Fibroblast of pulmonary artery (primary cell): Measurements from ENCODE around the gene CAMK2G.
"Not testable (repeated sequence)": the region's sequence is repeated elsewhere in the genome, so short reads cannot be mapped to it uniquely, and the experiment has no call there.

ENCODE experiments used
- DNase-seq: peaks from one replicate; pipeline ENCODE4 v3.0.0-alpha.2; 2010; ENCODE audit warnings: low read depth
- H3K4me3 ChIP-seq: replicated peaks from 2 replicates; pipeline ENCODE4 v1.5.1; 2011; ENCODE audit warnings: low read depth, mild to moderate bottlenecking, control low read depth, low read length, moderate library complexity
- TF ChIP-seq, protein P1 (sequence below): IDR thresholded peaks from 2 replicates; pipeline ENCODE4 v1.5.1; 2011; ENCODE audit warnings: mild to moderate bottlenecking, control low read depth, low read length, inconsistent platforms; ENCODE audit errors: missing control alignments

Gene CAMK2G

DNA sequence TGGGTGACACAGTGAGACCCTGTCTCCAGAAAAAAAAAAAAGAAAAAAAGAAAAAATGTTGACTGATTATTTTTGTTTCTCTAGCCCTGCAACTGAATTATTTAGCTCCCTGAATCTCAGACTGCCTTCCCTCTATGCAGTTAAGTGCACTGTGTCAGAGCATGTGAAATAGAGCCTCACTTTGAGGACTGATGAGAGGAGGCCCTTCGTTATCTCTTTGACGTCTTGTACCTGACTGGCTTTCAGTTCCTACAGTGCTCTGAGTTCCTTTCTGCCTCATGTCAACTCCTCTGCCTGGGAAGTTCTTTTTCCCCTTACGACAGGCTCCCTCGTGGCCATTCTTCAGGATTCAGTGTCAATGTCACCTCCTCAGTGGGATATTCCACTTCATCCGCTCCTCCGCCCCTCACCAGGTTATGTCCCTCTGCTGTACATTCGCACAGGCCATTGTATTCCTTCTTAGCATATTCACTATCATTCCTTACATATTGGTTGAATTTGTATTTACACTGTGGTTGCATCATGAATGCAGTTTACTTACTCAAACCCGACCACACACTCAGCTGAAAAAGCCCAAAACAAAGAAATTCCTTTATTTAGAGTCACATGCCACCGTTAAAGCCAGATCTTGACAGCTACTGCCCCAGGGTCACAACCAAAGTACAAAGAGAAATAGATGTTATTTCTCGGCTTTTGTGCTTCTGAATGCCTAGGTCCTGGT, 18.1 kb upstream of the CAMK2G start:
- TF ChIP-seq, protein P1, sequence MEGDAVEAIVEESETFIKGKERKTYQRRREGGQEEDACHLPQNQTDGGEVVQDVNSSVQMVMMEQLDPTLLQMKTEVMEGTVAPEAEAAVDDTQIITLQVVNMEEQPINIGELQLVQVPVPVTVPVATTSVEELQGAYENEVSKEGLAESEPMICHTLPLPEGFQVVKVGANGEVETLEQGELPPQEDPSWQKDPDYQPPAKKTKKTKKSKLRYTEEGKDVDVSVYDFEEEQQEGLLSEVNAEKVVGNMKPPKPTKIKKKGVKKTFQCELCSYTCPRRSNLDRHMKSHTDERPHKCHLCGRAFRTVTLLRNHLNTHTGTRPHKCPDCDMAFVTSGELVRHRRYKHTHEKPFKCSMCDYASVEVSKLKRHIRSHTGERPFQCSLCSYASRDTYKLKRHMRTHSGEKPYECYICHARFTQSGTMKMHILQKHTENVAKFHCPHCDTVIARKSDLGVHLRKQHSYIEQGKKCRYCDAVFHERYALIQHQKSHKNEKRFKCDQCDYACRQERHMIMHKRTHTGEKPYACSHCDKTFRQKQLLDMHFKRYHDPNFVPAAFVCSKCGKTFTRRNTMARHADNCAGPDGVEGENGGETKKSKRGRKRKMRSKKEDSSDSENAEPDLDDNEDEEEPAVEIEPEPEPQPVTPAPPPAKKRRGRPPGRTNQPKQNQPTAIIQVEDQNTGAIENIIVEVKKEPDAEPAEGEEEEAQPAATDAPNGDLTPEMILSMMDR: no peak
- peak; percentile 56 for DNase-seq
- H3K4me3 ChIP-seq: no peak overlapping the region

DNA sequence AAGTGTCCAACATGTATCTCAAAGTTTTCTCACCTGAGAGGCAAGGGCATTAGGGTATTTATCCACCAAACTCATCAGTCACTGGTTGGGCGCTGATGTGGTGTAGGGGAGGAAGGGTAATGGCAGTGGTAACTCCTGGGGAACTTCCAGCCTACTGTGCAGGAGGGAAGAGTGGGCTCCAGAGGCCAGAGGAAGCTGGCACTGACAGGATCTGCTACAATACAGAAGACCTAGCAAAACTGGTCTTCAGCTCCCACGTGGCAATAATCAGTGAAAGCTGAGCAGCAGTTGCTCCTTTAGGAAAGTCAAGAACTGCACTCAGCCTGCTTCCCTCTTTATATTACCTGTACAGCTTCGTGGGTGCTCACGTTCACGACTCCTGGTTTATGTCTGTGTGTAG, 17.2 kb upstream of the CAMK2G start:
- TF ChIP-seq, protein P1: no peak
- no peak overlapping the region for H3K4me3 ChIP-seq
- DNase-seq: no peak

DNA sequence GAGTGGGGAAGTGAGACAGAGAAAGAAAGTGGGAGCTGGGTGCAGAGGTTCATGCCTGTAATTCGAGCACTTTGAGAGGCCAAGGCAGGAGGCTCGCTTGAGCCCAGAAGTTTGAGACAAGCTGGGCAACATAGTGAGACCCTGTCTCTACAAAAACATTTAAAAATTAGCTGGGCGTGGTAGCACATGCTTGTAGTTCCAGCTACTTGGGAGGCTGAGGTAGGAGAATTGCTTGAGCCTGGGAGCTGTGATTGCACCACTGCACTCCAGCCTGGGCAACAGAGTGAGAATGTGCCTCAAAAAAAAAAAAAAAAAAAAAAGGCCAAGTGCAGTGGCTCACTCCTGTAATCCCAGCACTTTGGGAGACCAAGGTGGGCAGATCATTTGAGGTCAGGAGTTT, 16.5 kb upstream of the CAMK2G start:
- DNase-seq, H3K4me3 ChIP-seq: not testable (repeated sequence)

DNA sequence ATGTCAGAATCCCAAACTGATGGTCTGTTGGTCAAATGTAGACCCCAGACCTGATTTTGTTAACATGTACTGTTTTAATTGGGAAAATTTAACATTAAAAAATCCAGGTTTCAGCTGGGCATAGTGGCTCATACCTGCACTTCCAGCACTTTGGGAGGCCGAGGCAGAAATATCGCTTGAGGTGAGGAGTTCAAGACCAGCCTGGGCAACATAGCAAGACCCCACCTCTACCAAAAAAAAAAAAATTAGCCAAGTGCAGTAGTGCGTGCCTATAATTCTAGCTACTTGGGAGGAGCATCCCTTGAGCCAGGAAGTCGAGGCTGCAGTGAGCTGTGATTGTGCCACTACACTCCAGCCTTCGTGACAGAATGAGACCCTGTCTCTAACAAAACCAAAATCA, 15.9 kb upstream of the CAMK2G start:
- TF ChIP-seq, protein P1: no peak
- H3K4me3 ChIP-seq: no peak overlapping the region
- no peak for DNase-seq

DNA sequence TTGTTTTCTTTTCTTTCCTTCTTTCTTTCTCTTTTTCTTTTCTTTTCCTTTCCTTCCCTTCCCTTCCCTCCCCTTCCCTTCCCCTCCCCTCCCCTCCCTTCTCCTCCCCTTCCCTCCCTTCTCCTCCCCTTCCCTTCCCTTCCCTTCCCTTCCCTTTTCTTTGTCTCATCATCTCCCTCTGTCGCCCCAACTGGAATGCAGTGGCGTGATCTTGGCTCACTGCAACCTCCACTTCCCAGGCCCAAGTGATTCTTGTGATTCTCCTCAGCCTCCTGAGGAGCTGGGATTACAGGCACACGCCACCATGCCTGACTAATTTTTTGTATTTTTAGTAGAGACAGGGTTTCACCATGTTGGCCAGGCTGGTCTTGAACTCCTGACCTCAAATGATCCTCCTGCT, 15.1 kb upstream of the CAMK2G start:
- not testable (repeated sequence) for DNase-seq, H3K4me3 ChIP-seq

DNA sequence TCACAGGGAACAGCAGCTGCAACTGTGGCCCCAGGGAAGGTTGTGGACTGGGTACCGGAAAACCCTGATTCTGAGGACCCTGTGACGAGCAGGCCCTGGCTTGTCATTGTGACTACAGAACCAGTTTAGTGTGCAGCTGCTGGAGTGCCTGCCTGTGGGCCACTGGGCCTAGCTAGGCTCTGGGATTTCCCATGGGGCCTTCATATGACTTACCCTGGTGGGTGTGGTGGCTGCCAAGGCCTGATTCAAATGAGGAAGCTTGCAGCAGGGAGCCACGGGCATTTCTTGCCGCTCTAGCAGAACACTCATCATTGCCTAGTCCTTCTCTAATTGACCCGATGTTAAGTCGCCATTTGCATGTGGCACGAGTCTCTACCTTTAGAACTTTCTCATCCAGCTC, 14.7 kb upstream of the CAMK2G start:
- TF ChIP-seq, protein P1: no peak
- H3K4me3 ChIP-seq: no peak overlapping the region
- DNase-seq: peak; percentile 51

DNA sequence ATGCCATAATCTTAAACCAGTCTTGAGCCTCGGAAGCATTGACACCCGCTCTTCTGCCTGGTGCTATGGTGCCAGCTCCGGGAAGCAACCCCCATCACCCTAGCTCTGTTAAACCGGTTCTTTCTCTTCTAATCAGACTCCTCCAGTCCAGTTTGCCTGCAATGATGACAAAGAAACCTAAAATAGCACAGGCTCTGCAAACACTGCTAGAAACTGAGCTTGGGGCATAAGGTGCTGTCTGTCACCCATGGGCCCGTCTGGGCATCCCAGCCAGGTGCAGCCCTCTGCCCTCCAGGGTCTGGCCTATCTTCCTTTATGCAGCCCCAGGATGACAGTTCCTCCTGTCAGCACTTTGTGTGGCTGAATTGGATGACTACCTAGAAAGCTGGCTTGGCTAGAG, 14.2 kb upstream of the CAMK2G start:
- DNase-seq: no peak
- no peak overlapping the region for H3K4me3 ChIP-seq

More for the DNA sequence above, 14.2 kb upstream of the CAMK2G start:
- TF ChIP-seq, protein P1: no peak
